Endothelial cell of hepatic sinusoid (primary cell): ENCODE measurements around the gene GRID1.

Experiments
- in situ Hi-C: cut with HindIII; loops from 2 replicates; pipeline ENCODE4 v1.10.0; 2017; ENCODE audit warnings: low sequenced_read_pairs

GRID1 gene

GRCh38 chr10:86355571-86356038 is 11.0 kb downstream of the GRID1 start:
- in situ Hi-C loops, result no loop called here

GRCh38 chr10:86354761-86355540 is 11.6 kb downstream of the GRID1 start:
- in situ Hi-C loops, result no loop called here

GRCh38 chr10:86353506-86354485 is 12.8 kb downstream of the GRID1 start:
- in situ Hi-C loops, result no loop called here

- in situ Hi-C loops, result no loop called here
Measured at GRCh38 chr10:86350897-86351296, 15.7 kb downstream of the GRID1 start.

GRCh38 chr10:86349940-86350630 is 16.5 kb downstream of the GRID1 start:
- in situ Hi-C loops, result no loop called here

- in situ Hi-C loops, result no loop called here
Measured at GRCh38 chr10:86349474-86349873, 17.1 kb downstream of the GRID1 start.

- in situ Hi-C loops, result no loop called here
Measured at GRCh38 chr10:86348321-86349210, 18.0 kb downstream of the GRID1 start.

GRCh38 chr10:86347856-86348255 is 18.7 kb downstream of the GRID1 start:
- in situ Hi-C loops, result no loop called here

GRCh38 chr10:86346799-86347665 is 19.6 kb downstream of the GRID1 start:
- in situ Hi-C loops, result no loop called here

DNA sequence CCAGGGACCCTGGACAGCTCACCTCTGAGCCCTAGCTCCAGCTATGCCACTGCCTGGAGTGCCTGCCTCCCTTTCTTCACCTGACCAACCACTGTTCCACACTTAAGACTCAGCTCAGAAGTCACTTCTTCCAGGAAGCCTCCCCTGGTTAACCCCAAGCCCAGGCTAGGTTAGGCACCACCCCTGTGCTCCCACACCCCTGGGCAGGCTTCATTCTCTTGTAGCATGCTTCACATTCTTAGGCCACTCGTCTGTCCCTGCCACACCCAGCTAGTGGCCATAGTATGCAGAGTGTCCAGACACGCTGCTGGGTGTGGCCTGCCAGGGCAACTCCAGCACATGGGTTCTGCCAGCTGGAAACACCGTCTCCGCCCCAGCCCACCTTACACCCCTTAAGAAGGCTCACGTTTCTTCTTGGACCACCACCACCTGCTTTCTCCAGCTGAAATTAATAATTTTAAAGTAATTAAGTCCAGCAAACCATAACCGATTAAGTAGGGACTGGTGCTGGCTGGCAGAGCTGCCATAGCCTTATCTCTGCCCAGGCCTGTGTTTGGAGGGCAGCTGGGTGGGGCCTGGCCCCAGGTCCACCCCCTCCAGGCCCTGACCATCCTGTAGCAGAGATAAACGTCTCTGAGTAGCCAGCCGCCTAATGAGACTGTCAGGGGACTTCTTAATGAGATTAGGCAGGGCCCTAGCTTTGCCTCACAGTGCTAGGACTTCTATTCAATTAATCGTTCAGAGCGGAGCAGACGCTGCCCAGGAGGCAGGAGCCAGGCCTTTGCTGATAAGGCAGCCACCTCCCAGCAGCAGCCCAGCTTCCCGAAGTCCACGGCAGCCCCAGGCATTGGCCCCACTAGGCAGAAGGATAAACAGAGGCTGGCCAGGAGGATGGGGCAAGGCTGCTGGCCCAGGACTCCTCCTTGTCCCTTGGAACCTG is 20.5 kb downstream of the GRID1 start:
- in situ Hi-C loops, result no loop called here

- in situ Hi-C loops, result no loop called here
Measured at GRCh38 chr10:86345296-86345858, 21.2 kb downstream of the GRID1 start.

DNA sequence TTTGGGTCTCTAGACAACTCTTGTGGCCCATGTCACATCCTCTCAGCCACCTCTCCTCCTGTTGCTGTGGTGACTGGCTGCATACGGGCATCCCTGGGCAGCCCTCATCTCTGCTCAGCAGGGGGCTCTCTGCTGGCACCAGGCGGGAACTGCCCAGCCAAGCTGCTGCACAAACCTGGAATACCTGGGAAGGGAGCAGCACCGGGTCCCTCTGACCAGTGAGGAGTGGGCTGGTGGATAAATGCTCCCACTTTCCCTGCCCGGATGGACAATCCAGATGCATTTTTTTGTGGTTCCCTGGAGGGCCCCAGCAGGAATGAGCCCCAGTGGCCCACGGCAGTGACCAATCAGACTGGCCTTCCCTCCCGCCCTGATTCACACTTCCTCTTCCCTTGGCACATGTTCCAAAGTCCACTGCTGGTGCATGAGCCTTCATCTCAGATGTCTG is 21.9 kb downstream of the GRID1 start:
- in situ Hi-C loops, result no loop called here

DNA sequence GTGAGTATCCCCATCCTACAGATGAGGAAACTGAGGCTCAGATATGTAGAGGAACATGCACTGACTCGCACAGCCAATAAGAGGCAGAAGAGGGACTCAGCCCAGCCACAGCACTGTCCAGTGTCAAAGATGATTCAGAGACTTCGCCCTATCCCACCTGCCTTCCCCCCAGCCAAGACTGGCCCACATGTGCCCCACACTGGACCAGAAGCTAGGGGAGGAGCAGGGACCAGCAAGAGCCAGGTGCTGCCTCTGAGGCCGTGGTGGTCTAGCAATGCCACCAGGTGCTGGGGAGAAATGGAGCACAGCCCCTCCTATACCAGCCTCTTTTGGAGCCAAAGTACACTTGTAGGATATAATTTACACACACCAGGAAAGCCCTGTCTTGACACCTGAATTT is 22.3 kb downstream of the GRID1 start:
- in situ Hi-C loops, result no loop called here

DNA sequence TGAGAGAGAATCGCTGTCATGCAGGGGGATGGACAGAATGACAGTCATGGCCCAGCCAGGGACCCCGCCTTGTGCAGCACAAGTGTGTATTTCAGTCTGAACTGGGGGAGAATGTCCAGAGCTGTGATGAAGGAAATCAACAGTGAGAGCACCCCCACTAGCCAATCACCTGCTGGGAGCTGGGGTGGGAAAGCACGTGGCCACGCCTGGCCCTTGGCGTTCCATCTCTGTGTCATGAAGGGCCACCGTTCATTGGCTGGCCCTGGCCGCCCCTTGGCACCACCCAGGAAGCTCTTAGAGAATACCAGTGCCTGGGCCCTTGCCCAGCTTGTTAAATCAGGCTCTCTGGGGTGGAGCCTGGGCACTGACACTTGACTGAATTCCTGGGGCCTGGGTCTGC is 22.8 kb downstream of the GRID1 start:
- in situ Hi-C loops, result no loop called here

DNA sequence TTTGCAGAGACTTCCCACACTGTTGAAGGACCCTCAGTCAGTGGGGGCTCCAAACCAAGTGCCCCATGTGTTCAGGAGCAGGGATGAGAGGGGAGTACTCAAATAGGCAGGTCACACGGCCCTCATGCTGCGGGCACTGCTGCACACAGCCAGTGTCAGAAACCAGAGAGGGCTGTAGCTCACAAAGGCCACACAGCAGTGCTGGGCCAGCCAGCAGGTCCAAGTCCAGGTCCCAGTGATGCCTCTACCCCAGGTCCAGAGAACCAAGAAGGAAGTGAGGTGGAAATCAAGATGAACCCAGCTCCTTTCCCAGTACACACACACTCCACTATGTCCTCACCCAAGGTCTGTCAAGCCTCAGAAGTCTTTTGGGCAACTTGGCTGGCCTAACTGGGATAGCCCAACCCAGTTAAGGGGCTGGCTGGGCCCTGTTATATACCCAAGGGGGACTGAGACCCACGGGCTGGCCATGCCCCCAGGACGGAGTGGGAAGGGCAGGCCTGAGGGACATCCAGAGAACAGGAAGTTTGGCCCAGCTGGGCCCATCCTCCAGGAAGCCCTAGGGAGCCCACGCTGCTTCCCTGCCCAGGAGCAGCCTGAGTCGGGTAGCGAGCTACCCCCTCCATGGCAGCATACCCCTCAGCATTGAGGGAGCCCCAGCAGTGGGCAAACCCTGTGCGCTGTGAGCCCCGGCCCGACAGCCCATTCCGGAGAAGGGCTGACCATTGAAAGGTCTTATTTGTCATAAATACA is 24.3 kb downstream of the GRID1 start:
- in situ Hi-C loops, result no loop called here

- in situ Hi-C loops, result no loop called here
Measured at GRCh38 chr10:86341361-86341811, 25.2 kb downstream of the GRID1 start.

GRCh38 chr10:86340991-86341260 is 25.7 kb downstream of the GRID1 start:
- in situ Hi-C loops, result no loop called here
